HepG2 (cell line): ENCODE data around the gene DYNC2H1. TPM values are rescaled to one million over a fixed set of nuclear protein-coding genes. Genes with fewer than 3 reads are reported as not detected.

Experiments
- ATAC-seq: fragments of 200-7000 bp; cut with Tn5 transposase; 3 replicates; pipeline ENCODE4 v1.9.1; 2020; ENCODE audit warnings: mild to moderate bottlenecking, moderate library complexity
- BruUV-seq: library from RNA; stranded (reverse); fragments of 400-500 nt; replicated peaks from 2 replicates; lab custom pipeline; 2021; lab: Mats Ljungman, UMichigan
- CTCF ChIA-PET: fragments of 300-600 bp; formaldehyde crosslinking; extraction: SDS; loops from one replicate; lab custom pipeline; 2021; ENCODE audit warnings: low total read pairs, inconsistent platforms, low intra/inter-chr PET ratio; lab: Yijun Ruan, JAX
- POLR2A ChIA-PET: fragments of 350-600 bp; sonication (Branson Sonifier 250); formaldehyde crosslinking; loops from one replicate; lab custom pipeline; 2020; ENCODE audit warnings: antibody characterized with exemption, inconsistent platforms; lab: Yijun Ruan, JAX
- DNase-seq: peaks from one replicate; pipeline ENCODE4 v3.0.0-alpha.2; 2015; ENCODE audit warnings: low spot score
- FAIRE-seq: peaks from 3 replicates; lab custom pipeline; 2011; peaks lifted over from hg19 to GRCh38; lab: Jason Lieb, UNC
- H2AFZ ChIP-seq: one replicate; pipeline ENCODE4 v1.6.1; 2011; ENCODE audit warnings: low read length, inconsistent platforms
- H3K27ac ChIP-seq: fragments of 300-600 bp; 3 replicates; pipeline ENCODE4 v1.8.0; 2011; ENCODE audit warnings: mixed run types, mild to moderate bottlenecking, mixed read lengths, low read length, inconsistent platforms; ENCODE audit not compliant: insufficient read depth; ENCODE audit errors: extremely low read length
- H3K27me3 ChIP-seq, 2 experiments: fragments of 200-600 bp in 1 of 2; 2 replicates in 1 of 2; 3 replicates in 1 of 2; pipeline versions ENCODE4 v1.6.0 to v1.8.0; 2011; ENCODE audit warnings: low read length in 2 of 2, mild to moderate bottlenecking in 2 of 2, moderate library complexity in 2 of 2, inconsistent platforms in 1 of 2; ENCODE audit not compliant: insufficient read depth in 2 of 2, control insufficient read depth in 1 of 2
- H3K36me3 ChIP-seq, 2 experiments: fragments of 200-600 bp in 1 of 2; replicated peaks in 1 of 2; 2 replicates in 1 of 2; 3 replicates in 1 of 2; pipeline versions ENCODE4 v1.5.1 to v1.8.0; 2011; ENCODE audit warnings: low read length in 2 of 2, inconsistent platforms in 1 of 2; ENCODE audit not compliant: insufficient read depth in 2 of 2, control insufficient read depth in 1 of 2
- H3K4me1 ChIP-seq: 2 replicates; pipeline ENCODE4 v1.5.1; 2012; ENCODE audit warnings: low read length, inconsistent platforms; ENCODE audit not compliant: insufficient read depth
- H3K4me2 ChIP-seq: 2 replicates; pipeline ENCODE4 v1.6.0; 2011; ENCODE audit warnings: low read depth, low read length, inconsistent platforms
- H3K4me3 ChIP-seq, 3 experiments: fragments of 200-600 bp in 1 of 3; sonication (generic), shearing (Covaris generic) in 1 of 3; replicated peaks in 1 of 3; 2 replicates each; pipeline ENCODE4 v1.5.1; 2011 to 2016; ENCODE audit warnings: low read length in 3 of 3, inconsistent platforms in 2 of 3, low read depth in 2 of 3, mild to moderate bottlenecking in 2 of 3, control low read depth in 1 of 3, mixed read lengths in 1 of 3; ENCODE audit not compliant: insufficient read depth in 1 of 3
- H3K79me2 ChIP-seq: one replicate; pipeline ENCODE4 v1.6.1; 2011; ENCODE audit warnings: low read length, inconsistent platforms; ENCODE audit not compliant: insufficient read depth
- H3K9ac ChIP-seq: 2 replicates; pipeline ENCODE4 v1.6.0; 2011; ENCODE audit warnings: mild to moderate bottlenecking, low read depth, low read length, inconsistent platforms; ENCODE audit not compliant: insufficient read depth
- H3K9me3 ChIP-seq: 2 replicates; pipeline ENCODE4 v1.5.1; 2012; ENCODE audit warnings: mild to moderate bottlenecking, low read length
- H4K20me1 ChIP-seq: 2 replicates; pipeline ENCODE4 v1.6.0; 2011; ENCODE audit warnings: inconsistent platforms, mild to moderate bottlenecking, low read length, moderate library complexity; ENCODE audit not compliant: insufficient read depth
- ARHGAP35 ChIP-seq: sonication (generic); formaldehyde crosslinking; IDR thresholded peaks from 2 replicates; pipeline ENCODE4 v1.9.0; 2022; ENCODE audit warnings: mild to moderate bottlenecking, inconsistent platforms, moderate library complexity, missing genetic modification reagents, borderline replicate concordance
- ATF7 ChIP-seq, 2 experiments: fragments of 450-650 bp in 1 of 2; sonication (generic) in 1 of 2; formaldehyde crosslinking in 1 of 2; IDR thresholded peaks; 2 replicates each; pipeline versions ENCODE4 v1.4.0 to v1.6.1; 2016 to 2020; ENCODE audit warnings: antibody characterized with exemption in 1 of 2, mild to moderate bottlenecking in 1 of 2, missing genetic modification reagents in 1 of 2
- GTF3A ChIP-seq: sonication (generic); formaldehyde crosslinking; conservative IDR thresholded peaks from 2 replicates; pipeline ENCODE4 v1.4.0; 2020; ENCODE audit warnings: mild to moderate bottlenecking, missing genetic modification reagents
- GZF1 ChIP-seq: sonication (generic); formaldehyde crosslinking; IDR thresholded peaks from 2 replicates; pipeline ENCODE4 v1.5.1; 2020; ENCODE audit warnings: mild to moderate bottlenecking, missing genetic modification reagents
- KLF9 ChIP-seq: IDR thresholded peaks from 2 replicates; pipeline ENCODE4 v1.6.1; 2016; ENCODE audit warnings: low read depth
- NR2F1 ChIP-seq, 2 experiments: fragments of 450-650 bp in 1 of 2; formaldehyde crosslinking in 1 of 2; IDR thresholded peaks; 2 replicates each; pipeline versions ENCODE4 v1.5.0 to v1.6.1; 2016 to 2020; ENCODE audit warnings: mild to moderate bottlenecking in 1 of 2, missing compliant biosample characterization in 1 of 2, missing genetic modification reagents in 1 of 2, moderate library complexity in 1 of 2
- TCF7L2 ChIP-seq: IDR thresholded peaks from 2 replicates; pipeline ENCODE4 v1.6.1; 2011; ENCODE audit warnings: mild to moderate bottlenecking, low read depth, low read length, moderate library complexity
- ZNF567 ChIP-seq: sonication (generic); formaldehyde crosslinking; IDR thresholded peaks from 2 replicates; pipeline ENCODE4 v1.8.1; 2023; ENCODE audit warnings: mild to moderate bottlenecking, missing genetic modification reagents, borderline replicate concordance
- ZNF75D ChIP-seq: sonication (generic); formaldehyde crosslinking; IDR thresholded peaks from 2 replicates; pipeline ENCODE4 v1.8.1; 2023; ENCODE audit warnings: missing genetic modification reagents, mild to moderate bottlenecking, borderline replicate concordance
- WGBS: methylation state at CpG from one replicate; pipeline ENCODE4 v1.1.6; 2017; ENCODE audit warnings: low lambda C conversion rate; 5-methylcytosine and 5-hydroxymethylcytosine counted together
- in situ Hi-C: cut with HindIII; loops from 2 replicates; pipeline ENCODE4 v1.10.0; 2017; ENCODE audit warnings: low pct_unique_long_range_greater_than_20kb; ENCODE audit not compliant: extremely low pct_ligation_motif_present
- intact Hi-C: fragments of 100-400 bp; cut with micrococcal nuclease; formaldehyde crosslinking; loops from one replicate; pipeline ENCODE4 v1.10.0; 2022; ENCODE audit not compliant: unreplicated experiment
- polyA plus RNA-seq, 8 experiments: library from polyadenylated mRNA; depleted of rRNA in 3 of 8; stranded (reverse) in 7 of 8; unstranded in 1 of 8; fragments of >200 nt; fragmentation: Illumina TruSeq in 4 of 8; extraction: Trizol in 4 of 8; gene quantifications; 2 replicates each; pipeline versions ENCODE4 v1.2.1 to v1.2.3, GENCODE V29; 2011 to 2016; ENCODE audit warnings: low read depth in 4 of 8, missing spikeins in 1 of 8, mixed read lengths in 1 of 8; ENCODE audit not compliant: insufficient read depth in 1 of 8
- total RNA-seq, 5 experiments: library from RNA; depleted of rRNA; stranded (reverse); fragments of >200 nt; fragmentation: Illumina TruSeq; extraction: Trizol; gene quantifications; 2 replicates each; pipeline ENCODE4 v1.2.3, GENCODE V29; 2016; ENCODE audit warnings: low read depth in 1 of 5
- TF ChIP-seq, protein P1 (sequence below): IDR thresholded peaks from 2 replicates; pipeline ENCODE4 v1.4.0; 2020; ENCODE audit warnings: mild to moderate bottlenecking, missing genetic modification reagents

DYNC2H1 gene
- total and polyA plus RNA-seq, 2 of the 13 experiments (the other 11 are each of a cell fraction or from before 2014, with no cell fraction given) = 0.49 to 0.66 TPM

GRCh38 chr11:103378931-103379330 lies 269.7 kb downstream of the DYNC2H1 start:
- no peak overlapping the region for H3K4me3 ChIP-seq
- H3K27me3 ChIP-seq = no peaks in the 10 kb centered on the region
- no peaks in the 10 kb centered on the region for H3K79me2 ChIP-seq
- ATAC-seq = no peak
- peak; percentile 50 for TF ChIP-seq ATF7 (IDR thresholded peaks at IDR 0.05)
- no peak for TF ChIP-seq ATF7 (CRISPR knock-in tag; IDR thresholded peaks at IDR 0.05)
- no peak for TF ChIP-seq ZNF567 (CRISPR knock-in tag)
- ChIA-PET POLR2A (no interaction called here), CTCF (no interaction called here)
- H3K36me3 ChIP-seq = no peaks in the 10 kb centered on the region
- no TSS peak for BruUV-seq
- 1% methylated on average over 2 of the region's 2 CpGs for WGBS
- intact Hi-C loops (no loop called here), in situ Hi-C loops (no loop called here)
- peaks cover 17% of the 10 kb centered on the region for H3K9me3 ChIP-seq
- no peaks in the 10 kb centered on the region for H3K4me1 ChIP-seq
- no peak overlapping the region for H3K4me2 ChIP-seq
- no peaks in the 10 kb centered on the region for H4K20me1 ChIP-seq
- no peak for DNase-seq
- H3K9ac ChIP-seq = no peak overlapping the region
- FAIRE-seq = no peak
- no peak overlapping the region for H3K27ac ChIP-seq
- H2AFZ ChIP-seq = no peak overlapping the region

- ChIA-PET CTCF (no interaction called here), POLR2A (no interaction called here)
- H3K27ac ChIP-seq = no peak overlapping the region
- no peak overlapping the region for H3K9ac ChIP-seq
- no peaks in the 10 kb centered on the region for H3K27me3 ChIP-seq
- WGBS = 1% methylated on average over 3 of the region's 3 CpGs
- no peak overlapping the region for H2AFZ ChIP-seq
- DNase-seq (no peak), FAIRE-seq (no peak), ATAC-seq (no peak)
- intact Hi-C loops (no loop called here), in situ Hi-C loops (no loop called here)
- H3K4me1 ChIP-seq = no peaks in the 10 kb centered on the region
- H3K4me3 ChIP-seq = no peak overlapping the region
- no peaks in the 10 kb centered on the region for H3K36me3 ChIP-seq
- H4K20me1 ChIP-seq = no peaks in the 10 kb centered on the region
- no peaks in the 10 kb centered on the region for H3K79me2 ChIP-seq
- BruUV-seq = no TSS peak
- TF ChIP-seq ZNF75D (no peak), GZF1 (no peak), NR2F1 (CRISPR knock-in tag; IDR thresholded peaks at IDR 0.05) (no peak), TCF7L2 (no peak), KLF9 (CRISPR knock-in tag) (no peak), ARHGAP35 (CRISPR knock-in tag) (no peak), GTF3A (CRISPR knock-in tag) (no peak)
- TF ChIP-seq, protein P1, sequence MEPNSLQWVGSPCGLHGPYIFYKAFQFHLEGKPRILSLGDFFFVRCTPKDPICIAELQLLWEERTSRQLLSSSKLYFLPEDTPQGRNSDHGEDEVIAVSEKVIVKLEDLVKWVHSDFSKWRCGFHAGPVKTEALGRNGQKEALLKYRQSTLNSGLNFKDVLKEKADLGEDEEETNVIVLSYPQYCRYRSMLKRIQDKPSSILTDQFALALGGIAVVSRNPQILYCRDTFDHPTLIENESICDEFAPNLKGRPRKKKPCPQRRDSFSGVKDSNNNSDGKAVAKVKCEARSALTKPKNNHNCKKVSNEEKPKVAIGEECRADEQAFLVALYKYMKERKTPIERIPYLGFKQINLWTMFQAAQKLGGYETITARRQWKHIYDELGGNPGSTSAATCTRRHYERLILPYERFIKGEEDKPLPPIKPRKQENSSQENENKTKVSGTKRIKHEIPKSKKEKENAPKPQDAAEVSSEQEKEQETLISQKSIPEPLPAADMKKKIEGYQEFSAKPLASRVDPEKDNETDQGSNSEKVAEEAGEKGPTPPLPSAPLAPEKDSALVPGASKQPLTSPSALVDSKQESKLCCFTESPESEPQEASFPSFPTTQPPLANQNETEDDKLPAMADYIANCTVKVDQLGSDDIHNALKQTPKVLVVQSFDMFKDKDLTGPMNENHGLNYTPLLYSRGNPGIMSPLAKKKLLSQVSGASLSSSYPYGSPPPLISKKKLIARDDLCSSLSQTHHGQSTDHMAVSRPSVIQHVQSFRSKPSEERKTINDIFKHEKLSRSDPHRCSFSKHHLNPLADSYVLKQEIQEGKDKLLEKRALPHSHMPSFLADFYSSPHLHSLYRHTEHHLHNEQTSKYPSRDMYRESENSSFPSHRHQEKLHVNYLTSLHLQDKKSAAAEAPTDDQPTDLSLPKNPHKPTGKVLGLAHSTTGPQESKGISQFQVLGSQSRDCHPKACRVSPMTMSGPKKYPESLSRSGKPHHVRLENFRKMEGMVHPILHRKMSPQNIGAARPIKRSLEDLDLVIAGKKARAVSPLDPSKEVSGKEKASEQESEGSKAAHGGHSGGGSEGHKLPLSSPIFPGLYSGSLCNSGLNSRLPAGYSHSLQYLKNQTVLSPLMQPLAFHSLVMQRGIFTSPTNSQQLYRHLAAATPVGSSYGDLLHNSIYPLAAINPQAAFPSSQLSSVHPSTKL = no peak
- H3K4me2 ChIP-seq = no peak overlapping the region
- peaks cover 6% of the 10 kb centered on the region; the same call in 1 of the 2 replicates for H3K9me3 ChIP-seq
These were observed 270.8 kb downstream of the DYNC2H1 start for GRCh38 chr11:103380031-103380430.
